Measurements from ENCODE around the gene GJD3. TPM values are rescaled to one million over a fixed set of nuclear protein-coding genes. Genes with fewer than 3 reads are reported as not detected.
A peak's percentile ranks its signal among the peaks of the same experiment; 100 is the strongest.
"Not testable (repeated sequence)": the region's sequence is repeated elsewhere in the genome, so short reads cannot be mapped to it uniquely, and the experiment has no call there.

The GJD3 gene
- total RNA-seq, 2 donors from 2014 or later = not detected

DNA sequence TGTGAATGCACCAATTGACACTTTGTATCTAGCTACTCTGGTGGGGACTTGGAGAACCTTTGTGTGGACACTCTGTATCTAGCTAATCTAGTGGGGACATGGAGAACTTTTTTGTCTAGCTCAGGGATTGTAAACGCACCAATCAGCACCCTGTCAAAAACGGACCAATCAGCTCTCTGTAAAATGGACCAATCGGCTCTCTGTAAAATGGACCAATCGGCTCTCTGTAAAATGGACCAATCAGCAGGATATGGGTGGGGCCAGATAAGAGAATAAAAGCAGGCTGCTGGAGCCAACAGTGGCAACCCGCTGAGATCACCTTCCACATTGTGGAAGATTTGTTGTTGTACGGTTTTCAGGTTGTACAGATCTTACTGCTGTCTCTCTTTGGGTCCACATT is 12.0 kb upstream of the GJD3 start:
- H3K4me3 Mint-ChIP-seq; ATAC-seq; H3K27ac Mint-ChIP-seq; H3K36me3 Mint-ChIP-seq (ENCODE audit: low read depth); H3K4me1 Mint-ChIP-seq; H3K9me3 ChIP-seq (ENCODE audit: control insufficient read depth, low read length, poor library complexity, severe bottlenecking); DNase-seq: not testable (repeated sequence)
- H3K27me3 Mint-ChIP-seq = peaks cover 17% of the 10 kb centered on the region

DNA sequence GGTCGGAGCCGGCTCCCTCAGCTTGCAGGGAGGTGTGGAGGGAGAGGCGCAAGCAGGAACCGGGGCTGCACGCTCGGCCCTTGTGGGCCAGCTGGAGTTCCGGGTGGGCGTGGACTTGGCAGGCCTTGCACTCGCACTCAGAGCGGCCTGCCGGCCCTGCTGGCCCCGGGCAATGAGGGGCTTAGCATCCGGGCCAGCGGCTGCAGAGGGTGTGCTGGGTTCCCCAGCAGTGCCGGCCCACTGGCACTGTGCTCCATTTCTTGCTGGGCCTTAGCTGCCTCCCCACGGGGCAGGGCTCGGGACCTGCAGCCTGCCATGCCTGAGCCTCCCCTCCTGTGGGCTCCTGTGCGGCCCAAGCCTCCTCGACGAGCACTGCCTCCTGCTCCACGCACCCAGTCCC is 11.2 kb upstream of the GJD3 start:
- ATAC-seq; DNase-seq; H3K4me3 Mint-ChIP-seq; H3K27ac Mint-ChIP-seq; H3K4me1 Mint-ChIP-seq; H3K36me3 Mint-ChIP-seq (ENCODE audit: low read depth); H3K9me3 ChIP-seq (ENCODE audit: control insufficient read depth, low read length, poor library complexity, severe bottlenecking): not testable (repeated sequence)
- H3K27me3 Mint-ChIP-seq = peaks cover 17% of the 10 kb centered on the region

DNA sequence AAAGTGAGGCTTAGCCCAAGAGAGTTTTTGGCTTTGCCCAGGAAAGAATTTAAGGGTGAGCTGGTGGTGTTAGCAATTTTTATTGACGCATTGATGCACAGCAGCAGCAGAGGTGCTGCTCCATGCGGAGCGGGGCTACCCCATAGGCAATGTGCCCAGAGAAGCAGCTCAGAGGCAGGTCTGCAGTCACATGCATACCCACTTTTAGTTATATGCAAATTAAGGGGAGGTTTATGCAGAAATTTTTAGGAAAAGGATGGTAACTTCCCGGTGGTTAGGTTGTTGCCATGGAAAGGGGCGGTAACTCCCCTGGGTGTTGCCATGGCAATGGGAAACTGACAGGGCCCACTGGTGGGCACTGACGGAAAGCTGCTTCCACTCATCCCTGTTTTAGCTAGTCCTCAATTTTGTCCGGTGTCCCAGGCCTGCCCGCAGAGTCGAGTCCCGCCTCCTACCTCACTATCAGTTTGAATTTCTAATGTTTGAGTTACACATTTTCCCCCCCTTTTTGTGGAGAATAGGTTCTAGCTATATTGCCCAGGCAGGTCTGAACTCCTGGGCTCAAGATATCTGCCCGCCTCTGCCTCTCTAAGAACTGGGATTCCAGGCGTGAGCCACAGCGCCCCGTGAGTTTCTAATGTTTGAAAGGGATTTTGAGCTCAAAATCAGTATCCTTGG is 10.4 kb upstream of the GJD3 start:
- ATAC-seq = no peak
- no peak overlapping the region for H3K4me3 Mint-ChIP-seq
- no peaks in the 10 kb centered on the region for H3K36me3 Mint-ChIP-seq (ENCODE audit: low read depth)
- H3K9me3 ChIP-seq (ENCODE audit: control insufficient read depth, low read length, poor library complexity, severe bottlenecking) = no peaks in the 10 kb centered on the region
- peaks cover 5% of the 10 kb centered on the region for H3K4me1 Mint-ChIP-seq
- peaks cover 12% of the 10 kb centered on the region for H3K27me3 Mint-ChIP-seq
- no peak for DNase-seq
- H3K27ac Mint-ChIP-seq = no peak overlapping the region

DNA sequence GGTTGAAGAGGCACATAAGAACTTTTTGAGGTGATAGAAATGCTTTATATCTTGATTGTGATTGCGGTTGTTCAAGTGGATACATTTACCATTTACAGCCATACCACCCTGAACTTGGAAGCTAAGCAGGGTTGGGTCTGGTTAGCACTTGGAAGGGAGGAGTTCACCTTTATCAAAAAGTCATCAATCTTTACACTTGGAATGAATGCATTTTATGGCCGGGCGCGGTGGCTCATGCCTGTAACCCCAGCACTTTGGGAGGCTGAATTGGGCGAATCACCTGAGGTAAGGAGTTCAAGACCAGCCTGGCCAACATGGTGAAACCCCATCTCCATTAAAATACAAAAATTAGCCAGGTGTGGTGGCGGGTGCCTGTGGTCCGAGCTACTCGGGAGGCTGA is 9.5 kb upstream of the GJD3 start:
- H3K4me1 Mint-ChIP-seq = peaks cover 5% of the 10 kb centered on the region
- DNase-seq = no peak
- ATAC-seq = no peak
- no peak overlapping the region for H3K27ac Mint-ChIP-seq
- no peak overlapping the region for H3K4me3 Mint-ChIP-seq
- peaks cover 12% of the 10 kb centered on the region for H3K27me3 Mint-ChIP-seq
- no peaks in the 10 kb centered on the region for H3K9me3 ChIP-seq (ENCODE audit: control insufficient read depth, low read length, poor library complexity, severe bottlenecking)
- no peaks in the 10 kb centered on the region for H3K36me3 Mint-ChIP-seq (ENCODE audit: low read depth)

DNA sequence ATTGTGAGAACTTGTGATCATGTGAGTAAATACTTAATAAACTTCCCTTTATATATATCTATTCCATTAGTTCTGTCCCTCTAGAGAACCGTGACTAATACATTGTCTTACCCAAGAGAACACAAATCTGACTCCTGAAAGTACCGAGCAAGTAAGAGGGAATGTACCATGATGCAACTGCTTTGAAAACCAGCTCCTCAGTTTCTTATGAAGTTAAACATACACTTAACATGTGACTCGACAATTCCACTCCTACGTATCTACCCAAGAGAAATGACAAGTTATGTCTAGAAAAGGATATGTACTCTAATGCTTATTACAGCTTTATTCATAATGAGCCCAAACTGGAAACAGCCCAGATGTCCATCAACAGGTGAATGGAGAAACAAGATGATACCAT is 8.8 kb upstream of the GJD3 start:
- no peaks in the 10 kb centered on the region for H3K9me3 ChIP-seq (ENCODE audit: control insufficient read depth, low read length, poor library complexity, severe bottlenecking)
- H3K4me3 Mint-ChIP-seq = no peak overlapping the region
- ATAC-seq = no peak
- H3K36me3 Mint-ChIP-seq (ENCODE audit: low read depth) = no peaks in the 10 kb centered on the region
- no peak overlapping the region for H3K27ac Mint-ChIP-seq
- no peak for DNase-seq
- peaks cover 5% of the 10 kb centered on the region for H3K4me1 Mint-ChIP-seq
- H3K27me3 Mint-ChIP-seq = peaks cover 12% of the 10 kb centered on the region

DNA sequence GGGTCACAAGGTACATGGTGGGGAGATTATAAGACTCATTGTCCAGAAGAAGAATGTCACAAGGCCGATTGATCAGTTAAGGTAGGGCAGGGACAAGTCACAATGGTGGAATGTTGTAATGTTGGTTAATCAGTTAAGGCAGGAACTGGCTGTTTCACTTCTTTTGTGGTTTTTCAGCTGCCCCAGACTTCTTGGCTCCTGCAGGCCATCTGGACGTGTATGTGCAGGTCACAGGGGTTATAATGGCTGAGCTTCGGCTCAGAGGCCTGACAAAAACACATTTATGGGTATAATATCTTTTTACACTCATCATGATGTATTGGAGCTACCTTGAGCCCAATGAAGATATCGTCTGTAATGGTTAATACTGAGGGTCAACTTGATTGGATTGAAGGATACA is 8.1 kb upstream of the GJD3 start:
- not testable (repeated sequence) for H3K27ac Mint-ChIP-seq; H3K36me3 Mint-ChIP-seq (ENCODE audit: low read depth)

DNA sequence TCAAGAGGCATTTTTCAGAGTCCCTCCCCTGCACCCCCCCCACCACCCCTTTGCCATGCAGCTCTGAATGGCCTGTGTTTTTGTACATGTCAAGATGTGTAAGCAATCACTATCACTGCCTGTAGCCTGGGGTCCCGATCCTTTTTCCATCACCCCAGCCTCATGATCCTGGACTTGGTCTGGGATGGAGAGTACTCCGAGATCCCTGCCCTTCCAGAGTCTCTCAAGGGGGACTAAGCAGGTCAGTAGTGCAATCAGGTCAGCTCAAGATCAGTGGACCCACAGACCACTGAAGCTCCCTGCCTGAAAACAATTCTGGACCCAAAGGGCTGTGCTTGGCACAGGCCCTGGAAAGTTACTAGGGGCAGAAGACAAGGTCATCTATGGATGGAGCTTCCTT is 7.5 kb upstream of the GJD3 start:
- no peaks in the 10 kb centered on the region for H3K9me3 ChIP-seq (ENCODE audit: control insufficient read depth, low read length, poor library complexity, severe bottlenecking)
- H3K4me3 Mint-ChIP-seq = no peak overlapping the region
- peaks cover 10% of the 10 kb centered on the region for H3K27me3 Mint-ChIP-seq
- H3K27ac Mint-ChIP-seq = no peak overlapping the region
- DNase-seq (no peak), ATAC-seq (no peak)
- no peaks in the 10 kb centered on the region for H3K36me3 Mint-ChIP-seq (ENCODE audit: low read depth)
- H3K4me1 Mint-ChIP-seq = peaks cover 5% of the 10 kb centered on the region

More for the DNA sequence above, 8.1 kb upstream of the GJD3 start:
- ATAC-seq; DNase-seq; H3K4me1 Mint-ChIP-seq; H3K4me3 Mint-ChIP-seq; H3K9me3 ChIP-seq (ENCODE audit: control insufficient read depth, low read length, poor library complexity, severe bottlenecking): not testable (repeated sequence)
- peaks cover 12% of the 10 kb centered on the region for H3K27me3 Mint-ChIP-seq

DNA sequence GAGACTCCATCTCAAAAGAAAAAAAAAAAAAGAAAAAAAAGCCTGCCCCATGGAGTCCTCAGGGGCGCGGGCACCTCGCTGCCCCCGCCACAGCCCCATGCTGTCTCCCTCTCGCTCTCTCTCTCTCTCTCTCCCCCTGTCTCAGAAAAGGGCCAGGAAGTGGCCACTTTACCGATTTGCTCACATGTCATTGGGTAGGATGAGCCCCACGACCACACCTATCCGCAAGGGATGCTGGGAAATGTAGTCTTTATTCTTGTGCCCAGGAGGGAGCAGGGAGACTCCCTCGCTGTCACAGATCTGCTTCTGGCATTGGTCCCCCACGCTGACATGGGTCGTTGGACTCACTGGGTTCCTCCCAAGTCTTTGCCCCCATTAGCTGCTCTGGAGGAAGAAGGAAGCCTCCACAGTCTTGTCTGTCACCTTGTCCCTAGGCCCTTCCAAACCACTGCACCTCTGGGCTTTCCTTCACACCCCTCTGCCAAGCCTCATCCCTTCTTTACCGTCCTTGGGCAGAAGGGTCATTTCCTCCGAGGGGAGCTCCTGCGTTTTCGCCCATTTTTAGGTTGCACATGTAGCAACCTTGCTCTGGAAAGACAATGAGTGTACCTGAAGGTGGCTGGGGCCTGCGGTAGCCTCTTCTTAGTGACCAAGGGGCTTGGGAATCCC is 6.9 kb upstream of the GJD3 start:
- H3K9me3 ChIP-seq (ENCODE audit: control insufficient read depth, low read length, poor library complexity, severe bottlenecking) = no peaks in the 10 kb centered on the region
- Mint-ChIP-seq H3K36me3 (ENCODE audit: low read depth) (no peaks in the 10 kb centered on the region), H3K27ac (peak overlapping the region; percentile 12), H3K4me3 (peak overlapping the region; percentile 5), H3K4me1 (peaks cover 5% of the 10 kb centered on the region), H3K27me3 (peaks cover 6% of the 10 kb centered on the region)
- ATAC-seq (peak; percentile 84), DNase-seq (no peak)

DNA sequence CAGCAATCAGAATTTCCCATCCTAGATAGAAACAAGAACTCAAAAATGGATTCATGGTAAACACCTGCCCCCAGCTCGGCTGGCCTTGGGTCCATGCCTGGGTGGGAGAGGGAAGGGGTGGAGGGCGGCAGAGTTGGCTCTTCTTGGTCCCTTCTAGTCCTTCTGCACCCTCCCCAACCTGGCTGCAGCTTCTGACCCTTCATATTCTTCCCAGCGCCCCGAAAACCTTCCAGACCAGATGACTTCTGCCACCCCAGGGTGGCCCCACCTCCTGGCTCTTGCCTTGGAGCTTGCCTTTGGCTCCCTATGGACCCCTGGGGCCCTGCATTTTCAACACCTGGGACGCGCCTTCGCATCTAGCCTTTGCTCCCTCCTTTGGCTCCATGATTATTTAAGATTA is 5.4 kb upstream of the GJD3 start:
- H3K4me1 Mint-ChIP-seq = peaks cover 5% of the 10 kb centered on the region
- no peak for ATAC-seq
- no peak overlapping the region for H3K4me3 Mint-ChIP-seq
- no peak for DNase-seq
- no peaks in the 10 kb centered on the region for H3K9me3 ChIP-seq (ENCODE audit: control insufficient read depth, low read length, poor library complexity, severe bottlenecking)
- no peaks in the 10 kb centered on the region for H3K36me3 Mint-ChIP-seq (ENCODE audit: low read depth)
- H3K27me3 Mint-ChIP-seq = peaks cover 6% of the 10 kb centered on the region
- H3K27ac Mint-ChIP-seq = no peak overlapping the region

DNA sequence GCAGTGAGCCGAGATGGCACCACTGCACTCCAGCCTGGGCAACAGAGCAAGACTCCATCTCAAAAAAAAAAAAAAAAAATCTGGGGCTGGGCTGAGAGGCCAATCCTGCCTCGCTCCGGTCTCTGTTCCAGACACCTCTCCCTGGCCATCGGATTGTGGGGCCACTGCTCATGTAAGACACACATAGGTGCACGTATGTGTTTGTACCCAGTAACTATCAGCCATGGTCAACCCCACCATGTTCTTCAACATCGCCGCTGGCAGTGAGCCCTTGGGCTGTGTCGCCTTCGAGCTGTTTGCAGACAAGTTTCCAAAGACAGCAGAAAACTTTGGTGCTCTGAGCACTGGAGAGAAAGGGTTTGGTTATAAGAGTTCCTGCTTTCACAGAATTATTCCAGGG is 3.2 kb upstream of the GJD3 start:
- not testable (repeated sequence) for H3K36me3 Mint-ChIP-seq (ENCODE audit: low read depth); H3K4me3 Mint-ChIP-seq; H3K27ac Mint-ChIP-seq; ATAC-seq; H3K27me3 Mint-ChIP-seq; H3K9me3 ChIP-seq (ENCODE audit: control insufficient read depth, low read length, poor library complexity, severe bottlenecking); DNase-seq
- H3K4me1 Mint-ChIP-seq = peaks cover 11% of the 10 kb centered on the region

DNA sequence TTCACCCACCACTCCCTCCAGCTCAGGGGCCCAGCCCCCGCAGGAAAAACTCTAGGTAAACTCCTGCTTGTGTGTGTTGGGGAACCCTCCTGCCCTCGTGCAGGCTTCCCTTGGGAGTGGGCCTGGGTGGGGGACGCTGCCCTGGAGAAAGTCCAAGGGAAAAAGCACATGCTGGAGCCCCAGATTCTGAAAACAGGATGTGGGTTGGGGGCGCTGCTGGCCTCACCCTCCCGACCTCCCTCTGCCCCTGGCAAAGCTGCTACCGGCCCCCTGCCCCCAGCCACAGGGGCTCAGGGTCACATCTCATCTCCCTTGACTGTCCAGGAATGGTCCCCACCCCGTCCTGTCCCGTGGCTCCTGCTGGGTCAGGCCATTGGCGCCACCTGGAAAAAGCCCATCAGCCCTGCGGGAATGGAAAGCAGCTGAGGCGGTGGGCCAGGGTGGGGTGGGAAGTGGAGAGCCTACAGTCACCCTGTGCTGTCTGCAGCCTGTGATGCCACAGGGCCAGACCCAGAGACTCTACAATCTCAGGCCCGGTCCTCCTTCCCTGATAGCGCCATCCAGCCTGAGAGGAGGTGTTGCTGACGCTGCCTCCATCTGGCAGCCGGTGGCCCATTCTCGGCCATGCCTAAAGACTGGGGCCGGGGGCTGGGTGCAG is 2.5 kb upstream of the GJD3 start:
- H3K27me3 Mint-ChIP-seq = no peaks in the 10 kb centered on the region
- H3K36me3 Mint-ChIP-seq (ENCODE audit: low read depth) = peaks cover 3% of the 10 kb centered on the region
- H3K4me1 Mint-ChIP-seq = peaks cover 10% of the 10 kb centered on the region
- H3K9me3 ChIP-seq (ENCODE audit: control insufficient read depth, low read length, poor library complexity, severe bottlenecking) = no peaks in the 10 kb centered on the region
- no peak overlapping the region for H3K27ac Mint-ChIP-seq
- DNase-seq (no peak), ATAC-seq (no peak)
- no peak overlapping the region for H3K4me3 Mint-ChIP-seq

DNA sequence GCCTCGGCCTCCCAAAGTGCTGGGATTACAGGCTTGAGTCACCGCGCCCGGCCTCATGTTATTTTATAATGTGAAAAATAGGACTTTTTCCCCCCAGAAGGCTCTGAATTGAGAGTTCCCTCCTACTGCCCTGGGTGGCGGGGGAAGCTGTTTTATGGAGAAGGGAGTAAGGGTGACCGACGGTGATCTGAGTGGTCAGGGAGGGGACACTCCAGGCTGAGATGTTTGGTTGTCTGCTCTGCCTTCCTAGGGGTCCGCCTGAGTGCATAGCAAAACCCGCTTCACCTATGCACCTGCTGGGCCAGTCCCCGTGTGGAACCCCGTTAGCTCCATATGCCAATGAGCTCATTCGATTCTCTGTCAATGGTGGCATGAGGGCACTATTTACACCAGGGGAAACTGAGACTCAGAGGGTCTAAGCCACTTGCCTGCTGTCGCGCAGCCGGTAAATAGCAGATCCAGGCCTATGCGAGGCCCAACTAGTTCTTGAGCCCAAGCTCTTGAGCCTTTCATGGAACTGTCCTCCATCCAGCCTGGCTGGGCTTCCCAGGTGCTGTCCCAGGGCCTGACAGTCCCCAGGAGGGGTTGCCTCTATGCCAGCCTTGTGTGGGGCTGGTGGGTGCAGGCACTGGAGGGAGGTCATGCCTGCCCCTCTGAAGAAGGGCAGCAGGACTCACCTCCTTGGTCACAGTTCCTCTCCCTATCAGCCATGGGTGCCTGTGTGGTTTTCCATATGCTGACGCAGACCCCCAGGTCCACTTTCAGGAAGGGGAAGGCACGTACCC is 1.7 kb upstream of the GJD3 start:
- Mint-ChIP-seq H3K4me3 (no peak overlapping the region), H3K27me3 (peaks cover 3% of the 10 kb centered on the region), H3K27ac (no peak overlapping the region), H3K4me1 (peaks cover 12% of the 10 kb centered on the region), H3K36me3 (ENCODE audit: low read depth) (peaks cover 3% of the 10 kb centered on the region)
- no peak for DNase-seq
- ATAC-seq = no peak
- H3K9me3 ChIP-seq (ENCODE audit: control insufficient read depth, low read length, poor library complexity, severe bottlenecking) = no peaks in the 10 kb centered on the region

DNA sequence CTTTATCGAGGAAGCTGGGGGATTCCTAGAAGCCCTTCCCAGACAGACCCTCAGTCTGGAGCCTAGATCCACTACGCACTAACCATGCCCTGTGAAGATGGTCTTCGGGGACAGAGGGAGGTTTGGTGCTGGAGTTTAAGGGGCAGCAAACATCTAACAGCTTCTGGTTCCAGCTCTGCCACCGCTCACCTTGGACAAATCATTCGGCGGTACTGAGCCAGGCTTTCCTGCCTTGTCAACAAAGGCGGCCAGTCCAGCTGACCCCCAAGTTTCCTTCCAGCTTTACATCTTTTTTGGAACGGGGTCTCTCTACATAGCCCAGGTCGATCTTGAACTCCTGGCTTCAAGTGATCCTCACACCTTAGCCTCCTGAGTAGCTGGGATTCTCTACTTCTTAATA is 369 bp upstream of the GJD3 start:
- Mint-ChIP-seq H3K27ac (no peak overlapping the region), H3K27me3 (peaks cover 16% of the 10 kb centered on the region), H3K36me3 (ENCODE audit: low read depth) (peaks cover 3% of the 10 kb centered on the region), H3K4me1 (peaks cover 15% of the 10 kb centered on the region), H3K4me3 (no peak overlapping the region)
- no peak for ATAC-seq
- no peaks in the 10 kb centered on the region for H3K9me3 ChIP-seq (ENCODE audit: control insufficient read depth, low read length, poor library complexity, severe bottlenecking)
- DNase-seq = no peak
